ENCODE measurements around the gene RP9. TPM values are rescaled to one million over a fixed set of nuclear protein-coding genes. Genes with fewer than 3 reads are reported as not detected.

Gene RP9
- total RNA-seq, 1 experiment from 2014 or later, result 22.1 TPM

GRCh38 chr7:33044986-33045385, 64.2 kb downstream of the RP9 start:
- peaks cover 23% of the 10 kb centered on the region for H4K20me1 ChIP-seq (ENCODE audit: insufficient read depth)
- H3K4me2 ChIP-seq, result peak overlapping the region; percentile 5
- BruUV-seq (replicated peaks), result no TSS peak
- H3K27ac ChIP-seq, result no peak overlapping the region
- H3K36me3 ChIP-seq (ENCODE audit: low read depth), result no peaks in the 10 kb centered on the region
- no peak overlapping the region for H3K4me3 ChIP-seq
- H3K27me3 ChIP-seq (ENCODE audit: insufficient read depth, low read depth), result no peaks in the 10 kb centered on the region
- H3F3A ChIP-seq (ENCODE audit: insufficient read depth, low read depth), result no peaks in the 10 kb centered on the region; the same call in 1 of the 2 replicates
- TF ChIP-seq EZH2 (IDR thresholded peaks at IDR 0.05; ENCODE audit: low read depth), result no peak
- TF ChIP-seq CTCF (conservative IDR thresholded peaks at IDR 0.05), result no peak
- H2AFZ ChIP-seq, result no peak overlapping the region
- peaks cover 23% of the 10 kb centered on the region for H3K4me1 ChIP-seq (replicated peaks; ENCODE audit: insufficient read depth)
- H3K79me2 ChIP-seq (ENCODE audit: low read depth), result peaks cover 93% of the 10 kb centered on the region
- no peaks in the 10 kb centered on the region for H3K9me3 ChIP-seq (ENCODE audit: insufficient read depth, low read depth)
- DNase-seq, result no peak
- intact Hi-C loops (cut with micrococcal nuclease; ENCODE audit: unreplicated experiment), result loop anchor here (5.0 to 10.0 kb wide), 3 partner anchors 103 to 550 kb away; partner anchors contain the start of genes AVL9, KBTBD2 and LSM5
- ChIA-PET POLR2A (ENCODE audit: unreplicated experiment) (no interaction called here), CTCF (interaction anchor here (0.7 kb wide), 1 partner anchor 14 kb away, joined by 3 read pairs; no protein-coding TSS in a partner anchor)
- no peaks in the 10 kb centered on the region for H3K9me2 ChIP-seq (ENCODE audit: insufficient read depth)

Other genes starting within 250 kb of the RP9 start
- 49.1 and 56.7 TPM in 2 replicates for gene KBTBD2, start 217.6 kb downstream of the RP9 start, total RNA-seq (2021)
- gene FKBP9, start 152.0 kb downstream of the RP9 start, total RNA-seq (2021), result 155 and 160 TPM in 2 replicates
- gene NT5C3A, start 46.6 kb downstream of the RP9 start, total RNA-seq (2021), result 43.8 and 60.4 TPM in 2 replicates
- gene BBS9, start 20.2 kb upstream of the RP9 start, total RNA-seq (2021), result 12.4 and 13.1 TPM in 2 replicates

Measured in PC-9 (cell line).